B cell (primary cell): ENCODE measurements around the gene THADA. TPM values are rescaled to one million over a fixed set of nuclear protein-coding genes. Genes with fewer than 3 reads are reported as not detected.

Experiments used
- ATAC-seq: fragments of 200-7000 bp; cut with Tn5 transposase; one replicate; pipeline ENCODE4 v1.10.0; 2021; ENCODE audit warnings: low read depth, mild to moderate bottlenecking, moderate number of reproducible peaks, moderate library complexity
- CTCF ChIA-PET: fragments of 350-600 bp; sonication (Branson Sonifier 250); formaldehyde crosslinking; loops from one replicate; lab custom pipeline; 2021; ENCODE audit warnings: antibody characterized with exemption, inconsistent platforms; lab: Charles Lee
- POLR2A ChIA-PET: fragments of 350-600 bp; sonication (Branson Sonifier 250); formaldehyde crosslinking; loops from one replicate; lab custom pipeline; 2021; ENCODE audit warnings: antibody characterized with exemption; lab: Charles Lee
- DNase-seq: peaks from one replicate; pipeline ENCODE4 v3.0.0; 2013
- H2AFZ ChIP-seq: 2 replicates; pipeline ENCODE4 v1.6.1; 2012; ENCODE audit warnings: mild to moderate bottlenecking, low read depth, low read length; ENCODE audit not compliant: insufficient read depth, poor library complexity, severe bottlenecking
- H3K27ac ChIP-seq, 2 donors: 1 replicate in 1 of 2; 2 replicates in 1 of 2; pipeline ENCODE4 v1.5.1; 2012 to 2013; ENCODE audit warnings: low read length in 2 of 2, mild to moderate bottlenecking in 2 of 2, moderate library complexity in 1 of 2
- H3K27me3 ChIP-seq, 4 experiments: fragments of 200-600 bp in 1 of 4; sonication (generic) in 1 of 4; replicated peaks in 1 of 4; 1 replicate in 2 of 4; 2 replicates in 2 of 4; pipeline versions ENCODE4 v1.6.1 to v1.7.0; 2013 to 2016; ENCODE audit warnings: low read length in 3 of 4, mild to moderate bottlenecking in 2 of 4, mixed read lengths in 1 of 4, moderate library complexity in 1 of 4; ENCODE audit not compliant: insufficient read depth in 4 of 4, control insufficient read depth in 3 of 4; ENCODE audit errors: control extremely low read depth in 1 of 4
- H3K36me3 ChIP-seq, 2 experiments: replicated peaks in 1 of 2; 1 replicate in 1 of 2; 2 replicates in 1 of 2; pipeline versions ENCODE4 v1.6.1 to v1.7.1; 2013; ENCODE audit warnings: low read length in 1 of 2; ENCODE audit not compliant: insufficient read depth in 2 of 2, control insufficient read depth in 1 of 2; ENCODE audit errors: control extremely low read depth in 1 of 2, extremely low read depth in 1 of 2
- H3K4me1 ChIP-seq, 2 donors: fragments of 200-600 bp in 1 of 2; sonication (generic) in 1 of 2; 1 replicate in 1 of 2; 2 replicates in 1 of 2; pipeline versions ENCODE4 v1.5.1 to v1.6.1; 2013 to 2017; ENCODE audit warnings: low read length in 2 of 2; ENCODE audit not compliant: control insufficient read depth in 2 of 2, insufficient read depth in 2 of 2
- H3K4me2 ChIP-seq: replicated peaks from 2 replicates; pipeline ENCODE3; 2012; ENCODE audit warnings: mild to moderate bottlenecking, low read depth, low read length; ENCODE audit not compliant: poor library complexity, severe bottlenecking
- H3K4me3 ChIP-seq, 5 experiments: fragments of 200-600 bp in 1 of 5; sonication (generic) in 1 of 5; 1 replicate in 3 of 5; 2 replicates in 2 of 5; pipeline versions ENCODE4 v1.5.1 to v1.7.0; 2011 to 2016; ENCODE audit warnings: low read length in 4 of 5, mild to moderate bottlenecking in 4 of 5, low read depth in 2 of 5, control low read depth in 1 of 5, moderate library complexity in 1 of 5; ENCODE audit not compliant: insufficient read depth in 1 of 5; ENCODE audit errors: control extremely low read depth in 1 of 5, extremely low read depth in 1 of 5
- H3K79me2 ChIP-seq: fragments of 200-600 bp; sonication (generic); one replicate; pipeline ENCODE4 v1.6.0; 2016; ENCODE audit warnings: low read length; ENCODE audit not compliant: control insufficient read depth, insufficient read depth
- H3K9ac ChIP-seq: fragments of 200-600 bp; sonication (generic); 2 replicates; pipeline ENCODE4 v1.6.1; 2017; ENCODE audit warnings: mild to moderate bottlenecking, low read length, moderate library complexity
- H3K9me3 ChIP-seq, 3 donors: one replicate each; pipeline versions ENCODE4 v1.6.1 to v1.7.1; 2013; ENCODE audit warnings: low read length in 2 of 3; ENCODE audit not compliant: control insufficient read depth in 2 of 3, insufficient read depth in 1 of 3; ENCODE audit errors: control extremely low read depth in 1 of 3
- H4K20me1 ChIP-seq: 2 replicates; pipeline ENCODE4 v1.6.0; 2012; ENCODE audit warnings: mild to moderate bottlenecking, low read length; ENCODE audit not compliant: insufficient read depth, control insufficient read depth, poor library complexity, severe bottlenecking
- H3K27ac Mint-ChIP-seq: one replicate; pipeline ENCODE4 v1.8.0; 2021; ENCODE audit warnings: mixed read lengths
- H3K27me3 Mint-ChIP-seq: one replicate; pipeline ENCODE4 v1.8.0; 2021; ENCODE audit warnings: mixed read lengths
- H3K4me1 Mint-ChIP-seq: one replicate; pipeline ENCODE4 v1.8.0; 2021; ENCODE audit warnings: mixed read lengths
- H3K4me3 Mint-ChIP-seq: one replicate; pipeline ENCODE4 v1.8.0; 2021; ENCODE audit warnings: mixed read lengths
- H3K9me3 Mint-ChIP-seq: one replicate; pipeline ENCODE4 v1.8.0; 2022; ENCODE audit warnings: mixed read lengths; ENCODE audit not compliant: insufficient read depth
- EZH2 ChIP-seq: IDR thresholded peaks from 2 replicates; pipeline ENCODE4 v1.6.1; 2012; ENCODE audit warnings: borderline replicate concordance, low read depth, mild to moderate bottlenecking, moderate library complexity, low read length; ENCODE audit not compliant: insufficient read depth, poor library complexity, severe bottlenecking
- intact Hi-C: fragments of 100-400 bp; cut with micrococcal nuclease; formaldehyde crosslinking; loops from one replicate; pipeline ENCODE4 v1.10.0; 2022
- polyA plus RNA-seq: library from polyadenylated mRNA; depleted of rRNA; stranded (reverse); fragments of >200 nt; gene quantifications from 2 replicates; pipeline ENCODE4 v1.2.3, GENCODE V29; 2012
- total RNA-seq, 2 donors: library from RNA; stranded (reverse); fragments of 120-200 nt in 1 of 2; gene quantifications; 1 replicate in 1 of 2; 2 replicates in 1 of 2; pipeline versions ENCODE4 v1.2.3 to v1.2.4, GENCODE V29; 2013 to 2022
- TF ChIP-seq, protein P1 (sequence below): fragments of 200-600 bp; IDR thresholded peaks from one replicate; pipeline ENCODE4 v1.8.0; 2022; ENCODE audit warnings: antibody characterized with exemption, mild to moderate bottlenecking

The THADA gene
- total and polyA plus RNA-seq, 2 donors (not counting 1 experiment from before 2014, with no cell fraction given) = 17.6 to 48.5 TPM

DNA sequence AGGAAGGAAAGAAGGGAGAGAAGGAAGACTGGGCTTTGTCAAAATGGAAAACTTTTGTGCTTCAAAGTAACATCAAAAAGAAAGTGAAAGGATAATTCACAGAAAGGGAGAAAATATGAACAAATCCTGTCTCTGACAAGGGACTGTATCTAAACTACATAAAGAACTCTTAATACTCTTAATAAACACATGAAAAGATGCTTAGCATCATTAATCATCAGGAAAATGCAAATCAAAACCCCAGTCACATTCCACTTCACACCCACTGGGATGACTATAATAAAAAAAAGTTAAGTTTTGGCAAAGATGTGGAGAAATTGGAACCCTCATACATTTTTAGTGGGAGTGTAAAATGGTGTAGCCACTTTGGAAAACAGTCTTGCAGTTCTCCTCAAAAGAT lies 357.7 kb downstream of the THADA start:
- ATAC-seq = no peak
- CTCF ChIA-PET = interaction anchor here (0.7 to 5.0 kb wide), 4 partner anchors 9 to 292 kb away, joined by 3 to 51 read pairs (median 4); no protein-coding TSS in a partner anchor

More for the DNA sequence above, 357.7 kb downstream of the THADA start:
- no peaks in the 10 kb centered on the region for H4K20me1 ChIP-seq
- TF ChIP-seq, protein P1, sequence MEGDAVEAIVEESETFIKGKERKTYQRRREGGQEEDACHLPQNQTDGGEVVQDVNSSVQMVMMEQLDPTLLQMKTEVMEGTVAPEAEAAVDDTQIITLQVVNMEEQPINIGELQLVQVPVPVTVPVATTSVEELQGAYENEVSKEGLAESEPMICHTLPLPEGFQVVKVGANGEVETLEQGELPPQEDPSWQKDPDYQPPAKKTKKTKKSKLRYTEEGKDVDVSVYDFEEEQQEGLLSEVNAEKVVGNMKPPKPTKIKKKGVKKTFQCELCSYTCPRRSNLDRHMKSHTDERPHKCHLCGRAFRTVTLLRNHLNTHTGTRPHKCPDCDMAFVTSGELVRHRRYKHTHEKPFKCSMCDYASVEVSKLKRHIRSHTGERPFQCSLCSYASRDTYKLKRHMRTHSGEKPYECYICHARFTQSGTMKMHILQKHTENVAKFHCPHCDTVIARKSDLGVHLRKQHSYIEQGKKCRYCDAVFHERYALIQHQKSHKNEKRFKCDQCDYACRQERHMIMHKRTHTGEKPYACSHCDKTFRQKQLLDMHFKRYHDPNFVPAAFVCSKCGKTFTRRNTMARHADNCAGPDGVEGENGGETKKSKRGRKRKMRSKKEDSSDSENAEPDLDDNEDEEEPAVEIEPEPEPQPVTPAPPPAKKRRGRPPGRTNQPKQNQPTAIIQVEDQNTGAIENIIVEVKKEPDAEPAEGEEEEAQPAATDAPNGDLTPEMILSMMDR = no peak
- no peak for TF ChIP-seq EZH2
- Mint-ChIP-seq H3K4me1 (peaks cover 61% of the 10 kb centered on the region), H3K27me3 (no peaks in the 10 kb centered on the region), H3K4me3 (peak overlapping the region; percentile 49), H3K9me3 (peaks cover 2% of the 10 kb centered on the region), H3K27ac (peak overlapping the region; percentile 82)
- no peak overlapping the region for H2AFZ ChIP-seq
- no peaks in the 10 kb centered on the region for H3K36me3 ChIP-seq
- H3K27ac ChIP-seq = peak overlapping the region in 1 of 2 donors; percentile 43
- no peaks in the 10 kb centered on the region for H3K27me3 ChIP-seq
- intact Hi-C loops = no loop called here
- DNase-seq = no peak
- H3K4me2 ChIP-seq = no peak overlapping the region
- H3K4me1 ChIP-seq = peaks cover 40 to 52% of the 10 kb centered on the region in 2 donors
- H3K79me2 ChIP-seq = no peaks in the 10 kb centered on the region
- no peak overlapping the region for H3K4me3 ChIP-seq
- no peak overlapping the region for H3K9ac ChIP-seq
- H3K9me3 ChIP-seq = no peaks in the 10 kb centered on the region
- POLR2A ChIA-PET = no interaction called here
